WTC11 (cell line): ENCODE measurements around the gene SLC12A2. TPM values are rescaled to one million over a fixed set of nuclear protein-coding genes. Genes with fewer than 3 reads are reported as not detected.

Source experiments
- ATAC-seq: fragments of 200-7000 bp; cut with Tn5 transposase; 2 replicates; pipeline ENCODE4 v1.10.0; 2021; ENCODE audit warnings: mild to moderate bottlenecking, moderate library complexity
- CTCF ChIA-PET: fragments of 300-600 bp; sonication (Branson Sonifier 250); formaldehyde crosslinking; loops from one replicate; lab custom pipeline; 2021; ENCODE audit warnings: antibody characterized with exemption; lab: Charles Lee
- POLR2A ChIA-PET: fragments of 350-600 bp; sonication (Branson Sonifier 250); formaldehyde crosslinking; loops from one replicate; lab custom pipeline; 2021; ENCODE audit warnings: antibody characterized with exemption; lab: Charles Lee
- DNase-seq: peaks from one replicate; pipeline ENCODE4 v3.0.0; 2021; ENCODE audit warnings: low spot score
- H3K27ac Mint-ChIP-seq: 2 replicates; pipeline ENCODE4 v1.8.0; 2021; ENCODE audit warnings: mixed read lengths
- H3K27me3 Mint-ChIP-seq: 2 replicates; pipeline ENCODE4 v1.8.0; 2021; ENCODE audit warnings: low read depth, mild to moderate bottlenecking, moderate library complexity, mixed read lengths
- H3K36me3 Mint-ChIP-seq: 2 replicates; pipeline ENCODE4 v1.8.0; 2021; ENCODE audit warnings: mixed read lengths
- H3K4me1 Mint-ChIP-seq: 2 replicates; pipeline ENCODE4 v1.8.0; 2022; ENCODE audit warnings: mixed read lengths
- H3K4me3 Mint-ChIP-seq: 2 replicates; pipeline ENCODE4 v1.8.0; 2021; ENCODE audit warnings: mild to moderate bottlenecking, moderate library complexity, mixed read lengths
- H3K9me3 Mint-ChIP-seq: 2 replicates; pipeline ENCODE4 v1.8.0; 2021; ENCODE audit warnings: mixed read lengths
- ATF3 ChIP-seq: sonication (generic); formaldehyde crosslinking; conservative IDR thresholded peaks from 2 replicates; pipeline ENCODE4 v1.8.1; 2022; ENCODE audit warnings: mild to moderate bottlenecking, missing genetic modification reagents
- CDX4 ChIP-seq: fragments of 250-450 bp; sonication (Bioruptor Pico); IDR thresholded peaks from 2 replicates; pipeline ENCODE4 v1.9.0; 2021; ENCODE audit warnings: moderate library complexity, mild to moderate bottlenecking, inconsistent platforms, borderline replicate concordance
- E2F4 ChIP-seq: sonication (generic); formaldehyde crosslinking; IDR thresholded peaks from 2 replicates; pipeline ENCODE4 v1.8.1; 2022; ENCODE audit warnings: low read depth, mild to moderate bottlenecking, moderate library complexity, missing genetic modification reagents, borderline replicate concordance
- GRHL2 ChIP-seq: fragments of 250-450 bp; sonication (Bioruptor Pico); IDR thresholded peaks from 2 replicates; pipeline ENCODE4 v1.8.0; 2022; ENCODE audit warnings: mild to moderate bottlenecking, moderate library complexity; ENCODE audit not compliant: insufficient replicate concordance, severe bottlenecking
- HMGXB4 ChIP-seq: sonication (generic); formaldehyde crosslinking; IDR thresholded peaks from 2 replicates; pipeline ENCODE4 v1.8.1; 2023; ENCODE audit warnings: mild to moderate bottlenecking, moderate library complexity, missing genetic modification reagents
- IRF1 ChIP-seq: sonication (generic); formaldehyde crosslinking; IDR thresholded peaks from 2 replicates; pipeline ENCODE4 v1.8.0; 2023; ENCODE audit warnings: missing genetic modification reagents
- KAT7 ChIP-seq: sonication (generic); formaldehyde crosslinking; IDR thresholded peaks from 2 replicates; pipeline ENCODE4 v1.8.1; 2023; ENCODE audit warnings: missing genetic modification reagents, mild to moderate bottlenecking, borderline replicate concordance
- MYBL2 ChIP-seq: sonication (generic); formaldehyde crosslinking; IDR thresholded peaks from 2 replicates; pipeline ENCODE4 v1.8.1; 2023; ENCODE audit warnings: mild to moderate bottlenecking, moderate library complexity, missing genetic modification reagents
- SMAD4 ChIP-seq: sonication (generic); formaldehyde crosslinking; IDR thresholded peaks from 2 replicates; pipeline ENCODE4 v1.8.0; 2022; ENCODE audit warnings: mild to moderate bottlenecking, missing genetic modification reagents
- SP1 ChIP-seq: sonication (generic); formaldehyde crosslinking; conservative IDR thresholded peaks from 2 replicates; pipeline ENCODE4 v1.8.1; 2022; ENCODE audit warnings: missing genetic modification reagents
- TCF7 ChIP-seq: sonication (generic); formaldehyde crosslinking; IDR thresholded peaks from 2 replicates; pipeline ENCODE4 v1.8.0; 2022; ENCODE audit warnings: mild to moderate bottlenecking, low read depth, missing genetic modification reagents, moderate library complexity
- TEAD1 ChIP-seq: sonication (generic); formaldehyde crosslinking; IDR thresholded peaks from 2 replicates; pipeline ENCODE4 v1.8.0; 2022; ENCODE audit warnings: mild to moderate bottlenecking, missing genetic modification reagents
- TP53 ChIP-seq: sonication (generic); formaldehyde crosslinking; IDR thresholded peaks from 2 replicates; pipeline ENCODE4 v1.8.1; 2023; ENCODE audit warnings: mild to moderate bottlenecking, missing genetic modification reagents
- ZMAT4 ChIP-seq: fragments of 250-450 bp; sonication (Bioruptor Pico); IDR thresholded peaks from 2 replicates; pipeline ENCODE4 v1.9.0; 2021; ENCODE audit warnings: mild to moderate bottlenecking
- ZNF232 ChIP-seq: sonication (generic); formaldehyde crosslinking; IDR thresholded peaks from 2 replicates; pipeline ENCODE4 v1.8.0; 2022; ENCODE audit warnings: mild to moderate bottlenecking, missing genetic modification reagents
- ZNF317 ChIP-seq: sonication (generic); formaldehyde crosslinking; IDR thresholded peaks from 2 replicates; pipeline ENCODE4 v1.8.1; 2023; ENCODE audit warnings: low read depth, mild to moderate bottlenecking, moderate library complexity, missing genetic modification reagents, borderline replicate concordance
- ZNF416 ChIP-seq: fragments of 250-450 bp; sonication (Bioruptor Pico); IDR thresholded peaks from 2 replicates; pipeline ENCODE4 v1.9.0; 2021; ENCODE audit warnings: mild to moderate bottlenecking, inconsistent platforms
- ZNF671 ChIP-seq: fragments of 250-450 bp; sonication (Bioruptor Pico); IDR thresholded peaks from 2 replicates; pipeline ENCODE4 v1.8.0; 2021; ENCODE audit warnings: mild to moderate bottlenecking
- ZSCAN18 ChIP-seq: fragments of 250-450 bp; sonication (Bioruptor Pico); IDR thresholded peaks from 2 replicates; pipeline ENCODE4 v2.1.2; 2022; ENCODE audit warnings: mild to moderate bottlenecking, moderate library complexity
- total RNA-seq: library from RNA; stranded (reverse); gene quantifications from 3 replicates; pipeline ENCODE4 v1.2.3, GENCODE V29; 2021

Gene SLC12A2
- total RNA-seq, 1 experiment from 2014 or later = 8.4 TPM

GRCh38 chr5:128234928-128235641 lies 151.5 kb downstream of the SLC12A2 start (continued):
- TF ChIP-seq HMGXB4 (CRISPR knock-in tag) (no peak), ZNF671 (CRISPR knock-in tag) (no peak), TCF7 (CRISPR knock-in tag) (no peak), SP1 (CRISPR knock-in tag) (no peak), KAT7 (CRISPR knock-in tag) (no peak), IRF1 (CRISPR knock-in tag) (no peak)

- H3K4me1 Mint-ChIP-seq = peaks cover 10% of the 10 kb centered on the region
- POLR2A ChIA-PET = no interaction called here
- no peak overlapping the region for H3K4me3 Mint-ChIP-seq
- ATAC-seq = no peak
- CTCF ChIA-PET = no interaction called here
- TF ChIP-seq ZNF416 (no peak), TP53 (CRISPR knock-in tag) (no peak), ZNF317 (CRISPR knock-in tag) (no peak), SMAD4 (CRISPR knock-in tag) (no peak), ATF3 (no peak), ZNF232 (CRISPR knock-in tag) (no peak), CDX4 (CRISPR knock-in tag) (no peak), ZMAT4 (no peak), ZSCAN18 (CRISPR knock-in tag) (no peak), GRHL2 (CRISPR knock-in tag) (no peak), E2F4 (no peak), TEAD1 (CRISPR knock-in tag) (no peak), MYBL2 (CRISPR knock-in tag) (no peak)
- no peak overlapping the region for H3K27ac Mint-ChIP-seq
- H3K27me3 Mint-ChIP-seq = no peaks in the 10 kb centered on the region
- no peak for DNase-seq
- no peaks in the 10 kb centered on the region for H3K36me3 Mint-ChIP-seq
- H3K9me3 Mint-ChIP-seq = no peaks in the 10 kb centered on the region
Measured at GRCh38 chr5:128236334-128236733, 152.8 kb downstream of the SLC12A2 start.
